Stromal cell of bone marrow (primary cell): ENCODE measurements around the gene HOXA13.

Source experiments
- DNase-seq: peaks from one replicate; pipeline ENCODE4 v3.0.0-alpha.2; 2012; ENCODE audit warnings: low read depth

HOXA13 gene

GRCh38 chr7:27207348-27207985 is 7.6 kb upstream of the HOXA13 start:
- DNase-seq: no peak

GRCh38 chr7:27205325-27206280 is 5.7 kb upstream of the HOXA13 start:
- DNase-seq: no peak

- no peak for DNase-seq
Observed at GRCh38 chr7:27204851-27205322, 5.0 kb upstream of the HOXA13 start.

GRCh38 chr7:27203964-27204594 is 4.2 kb upstream of the HOXA13 start:
- no peak for DNase-seq

- no peak for DNase-seq
Observed at GRCh38 chr7:27203365-27203953, 3.6 kb upstream of the HOXA13 start.

GRCh38 chr7:27202862-27203134 is 2.9 kb upstream of the HOXA13 start:
- no peak for DNase-seq

GRCh38 chr7:27202018-27202861 is 2.3 kb upstream of the HOXA13 start:
- DNase-seq: no peak

GRCh38 chr7:27201580-27202017 is 1.7 kb upstream of the HOXA13 start:
- DNase-seq: no peak

- DNase-seq: no peak
Observed at GRCh38 chr7:27200761-27201579, 1.1 kb upstream of the HOXA13 start.

- DNase-seq: no peak
Observed at GRCh38 chr7:27198871-27199801, 755 bp downstream of the HOXA13 start.

GRCh38 chr7:27198138-27198841 is 1.6 kb downstream of the HOXA13 start:
- no peak for DNase-seq

- DNase-seq: no peak
Observed at GRCh38 chr7:27197137-27198042, 2.5 kb downstream of the HOXA13 start.

- DNase-seq: no peak
Observed at GRCh38 chr7:27196287-27196767, 3.6 kb downstream of the HOXA13 start.

- no peak for DNase-seq
Observed at GRCh38 chr7:27194686-27195379, 5.1 kb downstream of the HOXA13 start.

- DNase-seq: no peak
Observed at GRCh38 chr7:27194002-27194352, 5.9 kb downstream of the HOXA13 start.

- no peak for DNase-seq
Observed at GRCh38 chr7:27193335-27194001, 6.4 kb downstream of the HOXA13 start.
